Hepatocyte (in vitro differentiated cells): ENCODE data around the gene BMP7.

ENCODE experiments used
- EZH2 ChIP-seq: fragments of 200-600 bp; sonication (generic); IDR thresholded peaks from 2 replicates; pipeline ENCODE4 v1.6.1; 2016; ENCODE audit warnings: antibody characterized with exemption, mild to moderate bottlenecking, borderline replicate concordance
- EZH2phosphoT487 ChIP-seq: fragments of 200-600 bp; sonication (generic); IDR thresholded peaks from one replicate; pipeline ENCODE4 v1.6.1; 2018; ENCODE audit warnings: antibody characterized with exemption, mild to moderate bottlenecking, low read depth, moderate library complexity; ENCODE audit not compliant: unreplicated experiment, severe bottlenecking
- TF ChIP-seq, protein P1 (sequence below): fragments of 200-600 bp; sonication (generic); IDR thresholded peaks from 2 replicates; pipeline ENCODE4 v1.5.1; 2016; ENCODE audit warnings: antibody characterized with exemption, mild to moderate bottlenecking; ENCODE audit not compliant: poor library complexity

- TF ChIP-seq, protein P1, sequence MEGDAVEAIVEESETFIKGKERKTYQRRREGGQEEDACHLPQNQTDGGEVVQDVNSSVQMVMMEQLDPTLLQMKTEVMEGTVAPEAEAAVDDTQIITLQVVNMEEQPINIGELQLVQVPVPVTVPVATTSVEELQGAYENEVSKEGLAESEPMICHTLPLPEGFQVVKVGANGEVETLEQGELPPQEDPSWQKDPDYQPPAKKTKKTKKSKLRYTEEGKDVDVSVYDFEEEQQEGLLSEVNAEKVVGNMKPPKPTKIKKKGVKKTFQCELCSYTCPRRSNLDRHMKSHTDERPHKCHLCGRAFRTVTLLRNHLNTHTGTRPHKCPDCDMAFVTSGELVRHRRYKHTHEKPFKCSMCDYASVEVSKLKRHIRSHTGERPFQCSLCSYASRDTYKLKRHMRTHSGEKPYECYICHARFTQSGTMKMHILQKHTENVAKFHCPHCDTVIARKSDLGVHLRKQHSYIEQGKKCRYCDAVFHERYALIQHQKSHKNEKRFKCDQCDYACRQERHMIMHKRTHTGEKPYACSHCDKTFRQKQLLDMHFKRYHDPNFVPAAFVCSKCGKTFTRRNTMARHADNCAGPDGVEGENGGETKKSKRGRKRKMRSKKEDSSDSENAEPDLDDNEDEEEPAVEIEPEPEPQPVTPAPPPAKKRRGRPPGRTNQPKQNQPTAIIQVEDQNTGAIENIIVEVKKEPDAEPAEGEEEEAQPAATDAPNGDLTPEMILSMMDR = no peak
- TF ChIP-seq EZH2phosphoT487 (no peak), EZH2 (no peak)
Measured at GRCh38 chr20:57265997-57266290, 497 bp downstream of the BMP7 start.
